Measurements from ENCODE around the gene EFCAB8. TPM values are rescaled to one million over a fixed set of nuclear protein-coding genes. Genes with fewer than 3 reads are reported as not detected.
"Not testable (repeated sequence)": the region's sequence is repeated elsewhere in the genome, so short reads cannot be mapped to it uniquely, and the experiment has no call there.

Gene EFCAB8
- total RNA-seq, 4 donors from 2014 or later, result not detected

GRCh38 chr20:32971703-32972161, 113.0 kb downstream of the EFCAB8 start:
- TF ChIP-seq POLR2A (IDR thresholded peaks at IDR 0.05), result no peak
- TF ChIP-seq CTCF (IDR thresholded peaks at IDR 0.05 in 4 of 5, conservative IDR thresholded peaks at IDR 0.05 in 1 of 5), result no peak
- H3K27me3 ChIP-seq, result no peaks in the 10 kb centered on the region
- H3K4me3 ChIP-seq, result no peak overlapping the region
- intact Hi-C loops (cut with DNase I; ENCODE audit: low total_unique reads) (no loop called here), in situ Hi-C loops (cut with MboI; ENCODE audit: low sequenced_read_pairs in 4 of 4) (no loop called here)
- DNase-seq, result no peak
- no peak overlapping the region for H3K27ac ChIP-seq
- H3K4me1 ChIP-seq, result no peaks in the 10 kb centered on the region
- H3K9me3 ChIP-seq, result no peaks in the 10 kb centered on the region
- H3K36me3 ChIP-seq, result no peaks in the 10 kb centered on the region
- no peak for ATAC-seq

GRCh38 chr20:32972181-32973076, 113.7 kb downstream of the EFCAB8 start:
- intact Hi-C loops (cut with DNase I; ENCODE audit: low total_unique reads), result no loop called here
- H3K9me3 ChIP-seq, result no peaks in the 10 kb centered on the region
- DNase-seq (no peak), ATAC-seq (no peak)
- no peaks in the 10 kb centered on the region for H3K36me3 ChIP-seq
- H3K27me3 ChIP-seq, result no peaks in the 10 kb centered on the region
- H3K4me1 ChIP-seq, result no peaks in the 10 kb centered on the region
- H3K27ac ChIP-seq, result no peak overlapping the region
- in situ Hi-C loops (cut with MboI; ENCODE audit: low sequenced_read_pairs in 4 of 4), result no loop called here
- H3K4me3 ChIP-seq, result no peak overlapping the region
- no peak for TF ChIP-seq POLR2A (IDR thresholded peaks at IDR 0.05)
- no peak for TF ChIP-seq CTCF (IDR thresholded peaks at IDR 0.05 in 4 of 5, conservative IDR thresholded peaks at IDR 0.05 in 1 of 5)

- H3K27me3 ChIP-seq, result no peaks in the 10 kb centered on the region
- H3K9me3 ChIP-seq, result no peaks in the 10 kb centered on the region
- H3K4me1 ChIP-seq, result no peaks in the 10 kb centered on the region
- DNase-seq (no peak), ATAC-seq (no peak)
- in situ Hi-C loops (cut with MboI; ENCODE audit: low sequenced_read_pairs in 4 of 4), result no loop called here
- TF ChIP-seq POLR2A (IDR thresholded peaks at IDR 0.05), result no peak
- TF ChIP-seq CTCF (IDR thresholded peaks at IDR 0.05 in 4 of 5, conservative IDR thresholded peaks at IDR 0.05 in 1 of 5), result no peak
- intact Hi-C loops (cut with DNase I; ENCODE audit: low total_unique reads), result no loop called here
- no peaks in the 10 kb centered on the region for H3K36me3 ChIP-seq
- H3K4me3 ChIP-seq, result no peak overlapping the region
- H3K27ac ChIP-seq, result no peak overlapping the region
Observed at GRCh38 chr20:32973077-32973717, 114.5 kb downstream of the EFCAB8 start.

- H3K27ac ChIP-seq; H3K4me1 ChIP-seq; intact Hi-C loops (cut with DNase I; ENCODE audit: low total_unique reads); DNase-seq; in situ Hi-C loops (cut with MboI; ENCODE audit: low sequenced_read_pairs in 4 of 4); H3K36me3 ChIP-seq; H3K9me3 ChIP-seq; H3K27me3 ChIP-seq; H3K4me3 ChIP-seq; ATAC-seq: not testable (repeated sequence)
Observed at GRCh38 chr20:32974204-32975064, 115.7 kb downstream of the EFCAB8 start.

- H3K4me1 ChIP-seq; H3K27me3 ChIP-seq; H3K36me3 ChIP-seq; H3K27ac ChIP-seq; DNase-seq; ATAC-seq; intact Hi-C loops (cut with DNase I; ENCODE audit: low total_unique reads); H3K9me3 ChIP-seq; in situ Hi-C loops (cut with MboI; ENCODE audit: low sequenced_read_pairs in 4 of 4); H3K4me3 ChIP-seq: not testable (repeated sequence)
Observed at GRCh38 chr20:32975121-32975520, 116.4 kb downstream of the EFCAB8 start.

Data from gastrocnemius medialis (tissue), 4 donors.